Pancreas (tissue), 10 donors: ENCODE results near the gene FUZ. TPM values are rescaled to one million over a fixed set of nuclear protein-coding genes. Genes with fewer than 3 reads are reported as not detected.

ENCODE experiments used
- ATAC-seq, 4 donors: fragments of 200-7000 bp; cut with Tn5 transposase; one replicate each; pipeline versions ENCODE4 v1.8.0 to v1.9.1; 2020; ENCODE audit warnings: mild to moderate bottlenecking in 4 of 4, moderate library complexity in 4 of 4
- DNase-seq, 6 donors: peaks; one replicate each; pipeline ENCODE4 v3.0.0-alpha.2; 2020
- FAIRE-seq: peaks from 2 replicates; lab custom pipeline; 2012; peaks lifted over from hg19 to GRCh38; lab: Jason Lieb, UNC
- H3K27ac ChIP-seq, 4 donors: fragments of 200-600 bp; sonication (generic); 1 replicate in 3 of 4; 2 replicates in 1 of 4; pipeline versions ENCODE4 v1.5.0 to v1.8.0; 2020
- H3K27me3 ChIP-seq, 4 donors: fragments of 200-600 bp; one replicate each; pipeline ENCODE4 v1.8.0; 2021
- H3K36me3 ChIP-seq, 3 donors: fragments of 200-600 bp; sonication (generic) in 1 of 3; one replicate each; pipeline versions ENCODE4 v1.5.0 to v1.8.0; 2020 to 2021
- H3K4me1 ChIP-seq, 3 donors: fragments of 200-600 bp; one replicate each; pipeline ENCODE4 v1.8.0; 2021
- H3K4me3 ChIP-seq, 4 donors: fragments of 200-600 bp; sonication (generic) in 2 of 4; one replicate each; pipeline versions ENCODE4 v1.5.0 to v1.8.0; 2020 to 2021
- H3K9me3 ChIP-seq, 4 donors: fragments of 200-600 bp; one replicate each; pipeline ENCODE4 v1.8.0; 2021
- CTCF ChIP-seq, 4 donors: fragments of 200-600 bp; sonication (generic) in 3 of 4; IDR thresholded peaks; one replicate each; pipeline versions ENCODE4 v1.5.0 to v1.8.0; 2021; ENCODE audit warnings: antibody characterized with exemption in 4 of 4
- WGBS, 2 donors: extraction: QIAGEN DNeasy Blood & Tissue Kit; methylation state at CpG; one replicate each; pipeline ENCODE4 v1.1.7; 2013; 5-methylcytosine and 5-hydroxymethylcytosine counted together
- intact Hi-C, 3 donors: fragments of 100-400 bp; cut with DNase I; formaldehyde crosslinking; loops; one replicate each; pipeline versions ENCODE4 v1.11.1 to v1.14.2; 2022
- polyA plus RNA-seq, 2 donors: library from polyadenylated mRNA; stranded (reverse); fragments of 200-250 nt; gene quantifications; one replicate each; pipeline ENCODE4 v1.2.3, GENCODE V29; 2013
- total RNA-seq, 6 donors: library from RNA; stranded (reverse); fragmentation: NEBNext Ultra II Directional in 4 of 6; extraction: Animal tissue kit (Norgen Biotek cat#: 25700) in 4 of 6; gene quantifications; one replicate each; pipeline versions ENCODE4 v1.2.1 to v1.2.4, GENCODE V29; 2021 to 2023
- donor health status: healthy with polysubstance abuse.
- donor health status: DM: no; HTN: no; CAD: no; lungs with moderate emphysema.
- donor health status: DM: no; HTN: no; CAD: no.
- donor health status: control.
- donor health status: control.
- donor health status: Bipolar disorder and iron deficiency.
- donor health status: DM: yes; HTN: yes; CAD: no.
- donor health status: DM: no; HTN: no; CAD: no.
- donor health status: DM: no; HTN: no; CAD: no.
- donor health status: DM: yes; HTN: yes; CAD: no.

Gene FUZ
- total and polyA plus RNA-seq, 8 donors, result 8.8 to 30.3 (median 15.6) TPM

- no peak for TF ChIP-seq CTCF (IDR thresholded peaks at IDR 0.05)
- Histone ChIP-seq H3K4me1 (peaks cover 0 to 19% (median 0%) of the 10 kb centered on the region in 3 donors), H3K27ac (no peak overlapping the region), H3K27me3 (no peaks in the 10 kb centered on the region), H3K36me3 (no peaks in the 10 kb centered on the region), H3K4me3 (peak overlapping the region in 2 of 4 donors; percentile 66 to 70), H3K9me3 (no peaks in the 10 kb centered on the region)
- intact Hi-C loops, result no loop called here
- FAIRE-seq (no peak), DNase-seq (no peak), ATAC-seq (no peak)
- WGBS, 2 donors, result 59 to 70% methylated on average over 12 of the region's 12 CpGs
These were observed 45.0 kb downstream of the FUZ start for GRCh38 chr19:49767967-49768581.

- no peaks in the 10 kb centered on the region for H3K9me3 ChIP-seq
- no peaks in the 10 kb centered on the region for H3K36me3 ChIP-seq
- no peaks in the 10 kb centered on the region for H3K27me3 ChIP-seq
- 1% methylated on average over 9 of the region's 9 CpGs for WGBS, 2 donors
- no peak for TF ChIP-seq CTCF (IDR thresholded peaks at IDR 0.05)
- peak overlapping the region; percentile 51 to 70 (median 68) for H3K4me3 ChIP-seq
- intact Hi-C loops, result no loop called here
- FAIRE-seq (no peak), ATAC-seq (no peak), DNase-seq (no peak)
- peaks cover 0 to 19% (median 0%) of the 10 kb centered on the region in 3 donors for H3K4me1 ChIP-seq
- H3K27ac ChIP-seq, result no peak overlapping the region
These were observed 45.7 kb downstream of the FUZ start for GRCh38 chr19:49767381-49767780.

GRCh38 chr19:49766930-49767299 lies 46.2 kb downstream of the FUZ start, which contains the start of gene AP2A1:
Gene AP2A1, plus strand, starts transcription at chr19:49767001. Its CDS starts 133 bp downstream, at chr19:49767134.
- Histone ChIP-seq H3K36me3 (no peaks in the 10 kb centered on the region), H3K27me3 (no peaks in the 10 kb centered on the region), H3K4me1 (peaks cover 0 to 19% (median 0%) of the 10 kb centered on the region in 3 donors), H3K9me3 (no peaks in the 10 kb centered on the region), H3K27ac (peak within 1 kb of the TSS; percentile 75 to 90 (median 84)), H3K4me3 (peak within 1 kb of the TSS; percentile 51 to 70 (median 68))
- no peak for ATAC-seq
- 1% methylated on average over 26 to 38 of the region's 38 CpGs for WGBS, 2 donors
- intact Hi-C loops, result no loop called here
- no peak for TF ChIP-seq CTCF (IDR thresholded peaks at IDR 0.05)
- no peak for FAIRE-seq
- DNase-seq, result no peak

- Histone ChIP-seq H3K27me3 (no peaks in the 10 kb centered on the region), H3K9me3 (no peaks in the 10 kb centered on the region), H3K4me1 (peaks cover 0 to 19% (median 0%) of the 10 kb centered on the region in 3 donors), H3K27ac (peak overlapping the region; percentile 75 to 90 (median 84)), H3K4me3 (peak overlapping the region; percentile 51 to 70 (median 68)), H3K36me3 (no peaks in the 10 kb centered on the region)
- DNase-seq (peak; percentile 95 to 100 (median 100)), ATAC-seq (peak; percentile 89 to 95 (median 91)), FAIRE-seq (peak; percentile 96)
- no peak for TF ChIP-seq CTCF (IDR thresholded peaks at IDR 0.05)
- WGBS, 2 donors, result 1% methylated on average over 46 to 53 of the region's 53 CpGs
- intact Hi-C loops, result no loop called here
These were observed 46.8 kb downstream of the FUZ start for GRCh38 chr19:49766007-49766929.
